Hepatocyte (in vitro differentiated cells): ENCODE data around the gene DCPS. TPM values are rescaled to one million over a fixed set of nuclear protein-coding genes. Genes with fewer than 3 reads are reported as not detected.

Experiments
- DNase-seq: peaks from one replicate; pipeline ENCODE4 v3.0.0-alpha.2; 2016; ENCODE audit warnings: low spot score
- H2AFZ ChIP-seq: fragments of 200-600 bp; sonication (generic); 2 replicates; pipeline ENCODE4 v1.6.0; 2016; ENCODE audit warnings: antibody characterized with exemption, mild to moderate bottlenecking
- H3K27ac ChIP-seq: fragments of 200-600 bp; sonication (generic); 2 replicates; pipeline ENCODE4 v1.5.1; 2016; ENCODE audit warnings: mild to moderate bottlenecking
- H3K27me3 ChIP-seq: fragments of 200-600 bp; sonication (generic); 2 replicates; pipeline ENCODE4 v1.6.1; 2016
- H3K36me3 ChIP-seq: fragments of 200-600 bp; sonication (generic); replicated peaks from 2 replicates; pipeline ENCODE4 v1.5.1; 2016; ENCODE audit warnings: low read depth; ENCODE audit not compliant: insufficient read depth
- H3K4me1 ChIP-seq: fragments of 200-600 bp; sonication (generic); 2 replicates; pipeline ENCODE4 v1.5.1; 2016; ENCODE audit warnings: mild to moderate bottlenecking, moderate library complexity; ENCODE audit not compliant: insufficient read depth
- H3K4me2 ChIP-seq: fragments of 200-600 bp; sonication (generic); 2 replicates; pipeline ENCODE4 v1.6.0; 2016
- H3K4me3 ChIP-seq: fragments of 200-600 bp; sonication (generic); 2 replicates; pipeline ENCODE4 v1.5.1; 2016; ENCODE audit warnings: mild to moderate bottlenecking
- H3K79me2 ChIP-seq: fragments of 200-600 bp; sonication (generic); 2 replicates; pipeline ENCODE4 v1.6.0; 2017; ENCODE audit warnings: mild to moderate bottlenecking
- H3K9me2 ChIP-seq: fragments of 200-600 bp; sonication (generic); replicated peaks from 2 replicates; pipeline ENCODE4 v1.6.0; 2017; ENCODE audit warnings: mild to moderate bottlenecking; ENCODE audit not compliant: insufficient read depth
- H3K9me3 ChIP-seq: fragments of 200-600 bp; sonication (generic); 2 replicates; pipeline ENCODE4 v1.5.1; 2016; ENCODE audit warnings: low read depth, mild to moderate bottlenecking
- H4K20me1 ChIP-seq: fragments of 200-600 bp; sonication (generic); 2 replicates; pipeline ENCODE4 v1.6.0; 2016; ENCODE audit warnings: mild to moderate bottlenecking; ENCODE audit not compliant: insufficient read depth, poor library complexity, severe bottlenecking
- EZH2 ChIP-seq: fragments of 200-600 bp; sonication (generic); IDR thresholded peaks from 2 replicates; pipeline ENCODE4 v1.6.1; 2016; ENCODE audit warnings: antibody characterized with exemption, mild to moderate bottlenecking, borderline replicate concordance
- EZH2phosphoT487 ChIP-seq: fragments of 200-600 bp; sonication (generic); IDR thresholded peaks from one replicate; pipeline ENCODE4 v1.6.1; 2018; ENCODE audit warnings: antibody characterized with exemption, mild to moderate bottlenecking, low read depth, moderate library complexity; ENCODE audit not compliant: unreplicated experiment, severe bottlenecking
- WGBS: methylation state at CpG from one replicate; pipeline ENCODE4 v1.1.6; 2016; ENCODE audit warnings: low lambda C conversion rate; ENCODE audit errors: missing lambda C conversion rate; 5-methylcytosine and 5-hydroxymethylcytosine counted together
- polyA plus RNA-seq: library from polyadenylated mRNA; unstranded; fragments of >200 nt; fragmentation: Nextera tagmentation; extraction: Ambion mirVana; gene quantifications from 2 replicates; pipeline ENCODE4 v1.2.1, GENCODE V29; 2016
- total RNA-seq: library from RNA; depleted of rRNA; stranded (reverse); fragments of >200 nt; gene quantifications from 2 replicates; pipeline ENCODE4 v1.2.3, GENCODE V29; 2014
- TF ChIP-seq, protein P1 (sequence below): fragments of 200-600 bp; sonication (generic); IDR thresholded peaks from 2 replicates; pipeline ENCODE4 v1.5.1; 2016; ENCODE audit warnings: antibody characterized with exemption, mild to moderate bottlenecking; ENCODE audit not compliant: poor library complexity

The DCPS gene
- total and polyA plus RNA-seq, 2 experiments from 2014 or later: 6.5 to 16.8 TPM

DNA sequence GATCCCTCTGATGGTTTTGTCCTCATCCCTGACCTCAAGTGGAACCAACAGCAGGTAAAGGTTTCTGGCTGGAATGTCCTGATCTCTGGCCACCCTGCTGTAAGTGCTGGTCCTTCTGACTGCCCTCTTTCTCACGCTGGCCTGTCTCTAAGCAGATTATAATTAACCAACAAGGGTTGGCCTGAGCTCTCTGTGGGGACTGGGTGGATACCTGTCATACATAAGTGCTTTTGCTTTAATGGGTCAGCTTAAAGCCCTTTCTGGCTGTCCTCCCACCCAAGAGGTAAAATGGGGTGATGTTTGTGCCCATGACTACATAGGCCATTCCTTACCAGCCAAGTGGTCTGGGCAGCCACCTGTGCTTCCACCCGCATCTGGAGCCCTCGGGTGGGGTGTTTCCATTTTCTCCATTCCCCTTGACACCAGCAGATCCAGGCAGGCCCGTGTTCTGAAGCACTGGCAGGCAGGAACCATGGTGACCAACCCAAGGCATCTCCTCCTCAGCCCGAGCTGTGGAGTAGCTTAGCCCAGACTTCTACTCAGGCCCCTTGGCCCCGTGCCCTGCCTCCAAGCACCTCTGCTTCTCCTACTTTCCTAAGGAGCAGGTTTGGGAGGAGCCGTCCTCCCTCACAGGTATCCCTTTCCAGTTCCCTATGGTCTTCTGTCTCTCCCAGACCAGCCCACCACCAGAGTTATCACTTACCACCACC is 34.6 kb downstream of the DCPS start:
- Histone ChIP-seq H3K9me2 (no peaks in the 10 kb centered on the region), H3K4me3 (no peak overlapping the region), H3K4me1 (peaks cover 34% of the 10 kb centered on the region), H2AFZ (no peak overlapping the region), H3K9me3 (no peaks in the 10 kb centered on the region), H3K36me3 (no peaks in the 10 kb centered on the region), H3K79me2 (no peaks in the 10 kb centered on the region), H3K4me2 (no peak overlapping the region), H3K27ac (no peak overlapping the region), H4K20me1 (no peaks in the 10 kb centered on the region), H3K27me3 (no peaks in the 10 kb centered on the region)
- WGBS: over 99% methylated on average over 7 of the region's 7 CpGs
- DNase-seq: no peak
- no peak for TF ChIP-seq EZH2
- TF ChIP-seq, protein P1, sequence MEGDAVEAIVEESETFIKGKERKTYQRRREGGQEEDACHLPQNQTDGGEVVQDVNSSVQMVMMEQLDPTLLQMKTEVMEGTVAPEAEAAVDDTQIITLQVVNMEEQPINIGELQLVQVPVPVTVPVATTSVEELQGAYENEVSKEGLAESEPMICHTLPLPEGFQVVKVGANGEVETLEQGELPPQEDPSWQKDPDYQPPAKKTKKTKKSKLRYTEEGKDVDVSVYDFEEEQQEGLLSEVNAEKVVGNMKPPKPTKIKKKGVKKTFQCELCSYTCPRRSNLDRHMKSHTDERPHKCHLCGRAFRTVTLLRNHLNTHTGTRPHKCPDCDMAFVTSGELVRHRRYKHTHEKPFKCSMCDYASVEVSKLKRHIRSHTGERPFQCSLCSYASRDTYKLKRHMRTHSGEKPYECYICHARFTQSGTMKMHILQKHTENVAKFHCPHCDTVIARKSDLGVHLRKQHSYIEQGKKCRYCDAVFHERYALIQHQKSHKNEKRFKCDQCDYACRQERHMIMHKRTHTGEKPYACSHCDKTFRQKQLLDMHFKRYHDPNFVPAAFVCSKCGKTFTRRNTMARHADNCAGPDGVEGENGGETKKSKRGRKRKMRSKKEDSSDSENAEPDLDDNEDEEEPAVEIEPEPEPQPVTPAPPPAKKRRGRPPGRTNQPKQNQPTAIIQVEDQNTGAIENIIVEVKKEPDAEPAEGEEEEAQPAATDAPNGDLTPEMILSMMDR: no peak
- TF ChIP-seq EZH2phosphoT487: no peak

DNA sequence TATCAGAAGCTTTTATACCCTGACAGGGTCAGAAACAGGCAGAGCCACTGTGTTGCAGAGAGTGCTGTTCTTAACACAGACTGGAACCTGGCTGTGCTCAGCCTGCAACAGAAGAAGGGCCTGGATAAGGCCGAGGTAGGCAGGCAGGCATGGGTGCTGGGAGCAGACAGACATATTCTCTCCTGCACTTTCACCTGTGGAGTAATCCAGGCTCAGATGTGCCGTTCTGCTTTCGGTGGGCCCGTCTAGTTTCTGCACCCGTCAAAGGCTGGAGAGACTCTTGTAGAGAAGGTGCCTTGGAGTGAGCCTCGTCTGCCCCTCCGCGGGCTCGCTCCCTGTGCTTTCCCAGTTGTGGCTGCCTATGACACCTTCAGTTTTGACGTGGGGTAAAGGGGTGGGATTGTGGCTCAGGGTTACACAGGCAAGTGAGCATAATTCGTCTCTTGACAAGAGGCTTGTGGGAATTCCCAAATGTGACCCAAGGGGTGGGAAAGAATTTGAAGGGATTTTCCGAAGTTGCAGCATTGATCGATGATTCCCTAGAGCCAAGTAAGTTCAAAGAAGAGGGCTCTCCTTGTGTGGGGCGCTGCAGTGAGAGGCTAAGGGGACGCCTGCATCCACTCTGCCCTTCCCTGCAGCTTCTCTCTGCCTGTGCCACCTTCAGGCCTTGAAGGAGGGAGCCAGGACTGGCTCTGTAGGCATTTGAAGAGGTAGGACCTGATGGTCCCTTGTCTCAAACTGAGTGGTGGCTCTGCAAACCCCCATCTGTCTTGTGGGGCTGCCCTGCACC is 35.4 kb downstream of the DCPS start:
- no peak for DNase-seq
- H4K20me1 ChIP-seq: no peaks in the 10 kb centered on the region
- no peaks in the 10 kb centered on the region for H3K79me2 ChIP-seq
- 95% methylated on average over 15 of the region's 15 CpGs for whole genome bisulfite sequencing
- H2AFZ ChIP-seq: no peak overlapping the region
- no peaks in the 10 kb centered on the region for H3K9me3 ChIP-seq
- no peak overlapping the region for H3K4me2 ChIP-seq
- no peak overlapping the region for H3K27ac ChIP-seq
- H3K36me3 ChIP-seq: no peaks in the 10 kb centered on the region
- no peaks in the 10 kb centered on the region for H3K9me2 ChIP-seq
- no peak overlapping the region for H3K4me3 ChIP-seq
- no peaks in the 10 kb centered on the region for H3K27me3 ChIP-seq
- peaks cover 34% of the 10 kb centered on the region for H3K4me1 ChIP-seq
- TF ChIP-seq, protein P1: no peak
- no peak for TF ChIP-seq EZH2phosphoT487
- no peak for TF ChIP-seq EZH2

DNA sequence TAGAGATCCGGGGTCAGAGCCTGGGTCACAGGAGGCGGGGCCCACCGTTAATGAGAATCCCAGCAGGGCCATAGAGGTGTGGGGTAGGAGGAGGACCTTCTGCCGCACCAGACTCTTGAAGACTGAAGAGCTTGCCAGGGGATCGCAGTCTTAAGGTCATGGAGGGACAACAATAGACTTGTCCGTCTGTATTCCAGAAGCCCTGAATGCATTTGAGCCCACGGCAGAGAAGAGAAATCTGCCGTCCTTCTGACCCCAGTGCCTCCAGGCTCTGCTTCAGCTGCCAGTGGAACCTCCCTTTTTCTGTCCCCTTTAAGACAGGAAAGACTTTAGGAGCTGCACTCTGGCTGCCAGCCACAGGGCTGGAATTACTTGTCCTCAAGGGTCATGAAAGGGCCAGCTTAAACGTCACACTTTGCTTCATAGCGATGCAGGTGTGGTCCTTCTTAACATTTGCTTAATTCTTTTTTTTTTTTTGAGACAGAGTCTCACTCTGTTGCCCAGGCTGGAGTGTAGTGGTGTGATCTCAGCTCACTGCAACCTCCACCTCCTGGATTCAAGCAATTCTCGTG is 36.1 kb downstream of the DCPS start:
- Histone ChIP-seq H4K20me1 (no peaks in the 10 kb centered on the region), H3K36me3 (no peaks in the 10 kb centered on the region), H3K4me3 (no peak overlapping the region), H3K79me2 (no peaks in the 10 kb centered on the region), H3K4me1 (peaks cover 34% of the 10 kb centered on the region), H3K9me2 (no peaks in the 10 kb centered on the region), H2AFZ (no peak overlapping the region), H3K4me2 (no peak overlapping the region), H3K9me3 (no peaks in the 10 kb centered on the region), H3K27ac (peak overlapping the region; percentile 8), H3K27me3 (no peaks in the 10 kb centered on the region)
- TF ChIP-seq, protein P1: no peak
- TF ChIP-seq EZH2 (no peak), EZH2phosphoT487 (no peak)
- 73% methylated on average over 11 of the region's 11 CpGs for WGBS
- no peak for DNase-seq
